ENCODE results near the gene SMC1B.
"Not testable (repeated sequence)": the region's sequence is repeated elsewhere in the genome, so short reads cannot be mapped to it uniquely, and the experiment has no call there.

SMC1B gene

DNA sequence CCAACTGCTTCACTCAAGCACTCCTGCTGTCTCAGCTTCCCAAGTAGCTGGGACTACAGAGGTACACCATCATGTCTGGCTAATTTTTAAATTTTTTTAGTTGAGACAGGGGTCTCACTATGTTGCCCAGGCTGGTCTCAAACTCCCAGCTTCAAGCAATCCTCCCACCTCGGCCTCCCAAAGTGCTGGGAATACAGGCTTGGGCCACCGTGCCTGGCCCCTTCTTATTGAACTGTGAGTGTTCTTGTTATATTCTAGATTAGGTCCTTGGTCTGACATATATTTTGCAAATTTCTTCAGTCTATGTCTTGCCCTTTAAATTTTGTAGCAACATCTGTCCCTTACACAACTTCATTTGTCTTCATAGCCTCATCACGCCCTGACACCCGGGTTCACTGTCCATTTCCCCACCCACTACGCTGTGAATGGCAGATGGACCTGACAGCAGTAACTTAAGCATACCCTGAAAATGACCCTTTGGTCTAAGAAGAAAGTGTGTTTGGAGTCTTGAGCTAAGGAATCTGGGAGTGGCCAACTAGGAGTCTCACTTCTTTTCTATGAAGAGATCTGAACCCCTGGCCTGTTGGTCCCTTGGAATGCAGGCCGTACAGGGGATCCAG, 107.8 kb downstream of the SMC1B start:
- no peak for DNase-seq (ENCODE audit: low read depth in 1 of 2, low spot score in 1 of 2)

GRCh38 chr22:45304971-45305370, 108.4 kb downstream of the SMC1B start:
- DNase-seq (ENCODE audit: low read depth in 1 of 2, low spot score in 1 of 2), result no peak

- DNase-seq (ENCODE audit: low read depth in 1 of 2, low spot score in 1 of 2), result no peak
These were observed 110.2 kb downstream of the SMC1B start for GRCh38 chr22:45303181-45303580.

GRCh38 chr22:45302751-45303150, 110.6 kb downstream of the SMC1B start:
- no peak for DNase-seq (ENCODE audit: low read depth in 1 of 2, low spot score in 1 of 2)

DNA sequence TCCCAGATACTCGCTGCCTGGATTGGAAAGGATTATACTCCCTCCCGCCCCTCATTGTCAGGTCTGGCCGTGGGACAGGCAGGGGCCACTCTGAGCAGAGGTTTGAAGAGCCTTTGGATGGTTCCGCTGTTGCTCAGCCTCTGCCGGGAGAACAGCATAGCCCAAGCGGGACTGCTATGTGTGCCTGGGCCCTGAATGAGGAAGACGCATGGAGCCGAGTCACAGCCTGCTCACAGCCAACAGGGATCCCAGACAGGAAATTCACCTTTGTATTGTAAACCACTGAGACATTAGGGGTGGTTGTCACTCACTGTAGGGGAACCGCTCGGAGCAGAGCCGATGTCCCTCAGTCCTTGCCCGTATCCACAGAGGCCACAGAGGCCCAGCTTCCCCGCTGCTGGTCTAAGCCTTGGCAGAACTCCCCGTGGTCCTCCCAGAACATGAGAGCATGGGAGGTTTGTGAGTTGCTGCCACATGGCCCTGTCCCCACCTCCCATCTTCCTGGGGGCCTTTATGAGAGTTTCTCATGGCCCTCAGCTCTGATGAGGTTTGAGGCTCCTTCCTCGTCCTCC, 114.4 kb downstream of the SMC1B start:
- DNase-seq (ENCODE audit: low read depth in 1 of 2, low spot score in 1 of 2), result no peak

- no peak for DNase-seq (ENCODE audit: low read depth in 1 of 2, low spot score in 1 of 2)
These were observed 116.6 kb downstream of the SMC1B start for GRCh38 chr22:45296628-45297297.

DNA sequence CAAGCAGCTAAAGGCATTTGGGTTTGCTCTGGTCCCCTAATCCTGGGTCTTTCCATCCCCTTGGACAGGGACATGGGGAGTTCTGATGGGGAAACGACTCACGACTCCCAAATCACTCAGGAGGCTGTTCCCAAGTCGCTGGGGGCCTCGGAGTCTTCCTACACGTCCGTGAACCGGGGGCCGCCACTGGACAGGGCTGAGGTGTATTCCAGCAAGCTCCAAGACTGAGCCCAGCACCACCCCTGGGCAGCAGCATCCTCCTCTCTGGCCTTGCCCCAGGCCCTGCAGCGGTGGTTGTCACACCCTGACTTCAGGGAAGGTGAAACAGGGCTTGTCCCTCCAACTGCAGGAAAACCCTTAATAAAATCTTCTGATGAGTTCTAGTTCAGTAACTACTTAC, 117.9 kb downstream of the SMC1B start:
- no peak for DNase-seq (ENCODE audit: low read depth in 1 of 2, low spot score in 1 of 2)

DNA sequence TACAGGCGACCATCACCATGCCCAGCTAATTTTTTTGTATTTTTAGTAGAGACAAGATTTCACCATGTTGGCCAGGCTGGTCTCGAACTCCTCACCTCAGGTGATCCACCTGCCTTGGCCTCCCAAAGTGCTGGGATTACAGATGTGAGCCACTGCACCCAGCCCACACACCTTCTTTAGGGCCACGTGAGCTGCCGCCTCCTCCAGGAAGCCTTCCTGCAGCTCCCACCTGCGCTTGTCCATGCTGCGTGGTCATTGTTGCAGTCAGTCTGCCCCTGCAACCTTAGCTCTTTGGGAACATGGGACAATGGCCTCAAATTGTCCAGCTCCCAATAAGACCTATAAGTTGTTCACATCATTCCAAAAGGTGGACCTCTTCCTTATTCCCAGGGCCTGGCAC, 118.4 kb downstream of the SMC1B start:
- DNase-seq (ENCODE audit: low read depth in 1 of 2, low spot score in 1 of 2), result not testable (repeated sequence)

Data from stimulated activated CD4-positive, alpha-beta T cell treated with anti-CD3 and anti-CD28 coated beads, Interleukin-15, amount 100 ng/mL, for 1 hour (primary cell).